ENCODE data around the gene RNF40.

The RNF40 gene

GRCh38 chr16:30821891-30822290 is 59.8 kb downstream of the RNF40 start:
- DNase-seq = no peak
